Loucy (cell line): ENCODE measurements around the gene TMEM97.

Source experiments
- H2AFZ ChIP-seq: fragments of 200-600 bp; sonication (generic); 2 replicates; pipeline ENCODE4 v1.6.0; 2016; ENCODE audit warnings: antibody characterized with exemption, mild to moderate bottlenecking, low read length, moderate library complexity
- H3F3A ChIP-seq: fragments of 200-600 bp; 2 replicates; pipeline ENCODE4 v1.6.0; 2016; ENCODE audit warnings: antibody characterized with exemption, low read depth, mild to moderate bottlenecking
- H3K27me3 ChIP-seq: fragments of 200-600 bp; sonication (generic); 2 replicates; pipeline ENCODE4 v1.6.1; 2014; ENCODE audit warnings: low read length, mild to moderate bottlenecking; ENCODE audit not compliant: insufficient read depth, poor library complexity, severe bottlenecking
- H3K36me3 ChIP-seq: fragments of 200-600 bp; sonication (generic); 2 replicates; pipeline ENCODE4 v1.6.1; 2016; ENCODE audit warnings: low read length; ENCODE audit not compliant: insufficient read depth
- H3K4me1 ChIP-seq: fragments of 200-600 bp; sonication (generic); 2 replicates; pipeline ENCODE4 v1.5.1; 2014; ENCODE audit warnings: low read length, mild to moderate bottlenecking; ENCODE audit not compliant: insufficient read depth, poor library complexity, severe bottlenecking
- H3K4me2 ChIP-seq: fragments of 200-600 bp; sonication (generic); 2 replicates; pipeline ENCODE4 v1.6.0; 2014; ENCODE audit warnings: antibody characterized with exemption, low read length, low read depth, mild to moderate bottlenecking; ENCODE audit not compliant: poor library complexity, severe bottlenecking
- H3K4me3 ChIP-seq: fragments of 200-600 bp; sonication (generic); 2 replicates; pipeline ENCODE4 v1.5.1; 2014; ENCODE audit warnings: low read length, mild to moderate bottlenecking, mixed read lengths; ENCODE audit not compliant: poor library complexity, severe bottlenecking
- H3K79me2 ChIP-seq: fragments of 200-600 bp; sonication (generic); 2 replicates; pipeline ENCODE4 v1.6.1; 2014; ENCODE audit warnings: low read length; ENCODE audit not compliant: insufficient read depth
- H3K9ac ChIP-seq: fragments of 200-600 bp; sonication (generic); 2 replicates; pipeline ENCODE4 v1.6.0; 2014; ENCODE audit warnings: mild to moderate bottlenecking, low read depth, low read length, moderate library complexity; ENCODE audit not compliant: poor library complexity, severe bottlenecking
- H3K9me2 ChIP-seq: fragments of 200-600 bp; sonication (generic); replicated peaks from 2 replicates; pipeline ENCODE4 v1.6.1; 2016; ENCODE audit warnings: low read depth, low read length, mixed read lengths
- H3K9me3 ChIP-seq: fragments of 200-600 bp; sonication (generic); 2 replicates; pipeline ENCODE4 v1.6.1; 2014; ENCODE audit warnings: mild to moderate bottlenecking, antibody characterized with exemption, low read length, low read depth; ENCODE audit not compliant: insufficient read depth
- H4K20me1 ChIP-seq: fragments of 200-600 bp; sonication (generic); 2 replicates; pipeline ENCODE4 v1.6.0; 2014; ENCODE audit warnings: antibody characterized with exemption, low read length, mild to moderate bottlenecking; ENCODE audit not compliant: insufficient read depth, poor library complexity, severe bottlenecking
- CTCF ChIP-seq: fragments of 200-600 bp; sonication (generic); conservative IDR thresholded peaks from 2 replicates; pipeline ENCODE4 v1.5.1; 2014; ENCODE audit warnings: mild to moderate bottlenecking, antibody characterized with exemption, low read length
- EZH2phosphoT487 ChIP-seq: fragments of 200-600 bp; IDR thresholded peaks from 2 replicates; pipeline ENCODE4 v1.6.1; 2018; ENCODE audit warnings: antibody characterized with exemption, mild to moderate bottlenecking, moderate library complexity, borderline replicate concordance

The TMEM97 gene

GRCh38 chr17:28282596-28282995, 36.4 kb upstream of the TMEM97 start:
- H3K9me3 ChIP-seq = no peaks in the 10 kb centered on the region
- no peak overlapping the region for H2AFZ ChIP-seq
- no peak for TF ChIP-seq CTCF
- no peak for TF ChIP-seq EZH2phosphoT487
- no peaks in the 10 kb centered on the region for H4K20me1 ChIP-seq
- no peak overlapping the region for H3K9ac ChIP-seq
- no peaks in the 10 kb centered on the region for H3K4me1 ChIP-seq
- no peaks in the 10 kb centered on the region for H3K79me2 ChIP-seq
- H3F3A ChIP-seq = no peaks in the 10 kb centered on the region
- H3K36me3 ChIP-seq = no peaks in the 10 kb centered on the region
- H3K9me2 ChIP-seq = no peaks in the 10 kb centered on the region
- no peak overlapping the region for H3K4me2 ChIP-seq
- peaks cover 44% of the 10 kb centered on the region for H3K27me3 ChIP-seq
- no peak overlapping the region for H3K4me3 ChIP-seq

GRCh38 chr17:28285965-28286364, 33.0 kb upstream of the TMEM97 start:
- H3K36me3 ChIP-seq = no peaks in the 10 kb centered on the region
- H3F3A ChIP-seq = no peaks in the 10 kb centered on the region
- no peaks in the 10 kb centered on the region for H3K9me2 ChIP-seq
- H3K27me3 ChIP-seq = peaks cover 26% of the 10 kb centered on the region
- no peak overlapping the region for H3K4me2 ChIP-seq
- H3K9me3 ChIP-seq = no peaks in the 10 kb centered on the region
- no peaks in the 10 kb centered on the region for H4K20me1 ChIP-seq
- no peak overlapping the region for H2AFZ ChIP-seq
- TF ChIP-seq CTCF (no peak), EZH2phosphoT487 (no peak)
- H3K79me2 ChIP-seq = no peaks in the 10 kb centered on the region
- H3K4me3 ChIP-seq = no peak overlapping the region
- no peak overlapping the region for H3K9ac ChIP-seq
- H3K4me1 ChIP-seq = no peaks in the 10 kb centered on the region

GRCh38 chr17:28290703-28291102, 28.3 kb upstream of the TMEM97 start:
- no peak for TF ChIP-seq EZH2phosphoT487
- TF ChIP-seq CTCF = no peak
- H3K4me1 ChIP-seq = no peaks in the 10 kb centered on the region

More at GRCh38 chr17:28290703-28291102, 28.3 kb upstream of the TMEM97 start:
- H3K9me2 ChIP-seq = no peaks in the 10 kb centered on the region
- H3K36me3 ChIP-seq = no peaks in the 10 kb centered on the region
- H2AFZ ChIP-seq = no peak overlapping the region
- no peak overlapping the region for H3K4me3 ChIP-seq
- H4K20me1 ChIP-seq = no peaks in the 10 kb centered on the region
- no peaks in the 10 kb centered on the region for H3K27me3 ChIP-seq
- H3F3A ChIP-seq = no peaks in the 10 kb centered on the region
- no peak overlapping the region for H3K4me2 ChIP-seq
- no peaks in the 10 kb centered on the region for H3K79me2 ChIP-seq
- no peaks in the 10 kb centered on the region for H3K9me3 ChIP-seq
- no peak overlapping the region for H3K9ac ChIP-seq
